T-cell (primary cell): ENCODE measurements around the gene C4B. TPM values are rescaled to one million over a fixed set of nuclear protein-coding genes. Genes with fewer than 3 reads are reported as not detected.
"Not testable (repeated sequence)": the region's sequence is repeated elsewhere in the genome, so short reads cannot be mapped to it uniquely, and the experiment has no call there.

Experiments
- ATAC-seq, 4 experiments: fragments of 200-7000 bp in 3 of 4; fragments of 150-1000 bp in 1 of 4; cut with Tn5 transposase; replicated peaks in 1 of 4; 1 replicate in 3 of 4; 2 replicates in 1 of 4; pipeline ENCODE4 v1.10.0; 2021; ENCODE audit warnings: moderate library complexity in 3 of 4, mild to moderate bottlenecking in 2 of 4, moderate number of reproducible peaks in 1 of 4
- CTCF ChIA-PET, 2 donors: fragments of 300-600 bp; sonication (Branson Sonifier 250); formaldehyde crosslinking; loops; one replicate each; lab custom pipeline; 2022; ENCODE audit warnings: antibody characterized with exemption in 2 of 2; lab: Charles Lee
- POLR2A ChIA-PET, 2 donors: fragments of 300-600 bp; sonication (Branson Sonifier 250); formaldehyde crosslinking; loops; one replicate each; lab custom pipeline; 2022; ENCODE audit warnings: antibody characterized with exemption in 2 of 2; lab: Charles Lee
- DNase-seq, 35 experiments: peaks; one replicate each; pipeline versions ENCODE4 v3.0.0 to v3.0.0-alpha.2; 2013 to 2023
- H3K27ac ChIP-seq: one replicate; pipeline ENCODE4 v1.5.1; 2013; ENCODE audit warnings: low read length
- H3K27me3 ChIP-seq, 2 experiments: replicated peaks in 1 of 2; 1 replicate in 1 of 2; 2 replicates in 1 of 2; pipeline versions ENCODE4 v1.6.1 to v1.7.0; 2013; ENCODE audit warnings: low read length in 1 of 2, mixed read lengths in 1 of 2; ENCODE audit not compliant: control insufficient read depth in 2 of 2, insufficient read depth in 2 of 2; ENCODE audit errors: extremely low read depth in 1 of 2
- H3K36me3 ChIP-seq, 2 donors: 1 replicate in 1 of 2; 2 replicates in 1 of 2; pipeline versions ENCODE4 v1.6.1 to v1.7.0; 2013; ENCODE audit warnings: low read length in 1 of 2; ENCODE audit not compliant: control insufficient read depth in 2 of 2, insufficient read depth in 1 of 2; ENCODE audit errors: extremely low read depth in 1 of 2
- H3K4me1 ChIP-seq, 2 experiments: 1 replicate in 1 of 2; 2 replicates in 1 of 2; pipeline versions ENCODE4 v1.6.1 to v1.7.0; 2013; ENCODE audit warnings: low read length in 2 of 2, mixed read lengths in 1 of 2; ENCODE audit not compliant: insufficient read depth in 2 of 2, control insufficient read depth in 1 of 2; ENCODE audit errors: extremely low read depth in 1 of 2
- H3K4me3 ChIP-seq, 2 donors: 1 replicate in 1 of 2; 2 replicates in 1 of 2; pipeline versions ENCODE4 v1.5.1 to v1.7.0; 2013; ENCODE audit warnings: mild to moderate bottlenecking in 2 of 2, low read length in 1 of 2, moderate library complexity in 1 of 2; ENCODE audit not compliant: control insufficient read depth in 1 of 2; ENCODE audit errors: extremely low read depth in 1 of 2
- H3K9me3 ChIP-seq: 2 replicates; pipeline ENCODE4 v1.7.0; 2013
- H3K27ac Mint-ChIP-seq, 2 donors: one replicate each; pipeline ENCODE4 v1.8.0; 2020 to 2021; ENCODE audit warnings: mild to moderate bottlenecking in 2 of 2, mixed read lengths in 2 of 2
- H3K27me3 Mint-ChIP-seq, 2 donors: one replicate each; pipeline ENCODE4 v1.8.0; 2021 to 2022; ENCODE audit warnings: mixed read lengths in 2 of 2
- H3K36me3 Mint-ChIP-seq: one replicate; pipeline ENCODE4 v1.8.0; 2021; ENCODE audit warnings: mixed read lengths
- H3K4me1 Mint-ChIP-seq, 3 donors: one replicate each; pipeline ENCODE4 v1.8.0; 2020 to 2022; ENCODE audit warnings: mixed read lengths in 3 of 3, mild to moderate bottlenecking in 1 of 3
- H3K4me3 Mint-ChIP-seq, 3 donors: one replicate each; pipeline ENCODE4 v1.8.0; 2020 to 2022; ENCODE audit warnings: mild to moderate bottlenecking in 3 of 3, mixed read lengths in 3 of 3, moderate library complexity in 3 of 3
- H3K9me3 Mint-ChIP-seq, 3 donors: one replicate each; pipeline ENCODE4 v1.8.0; 2020 to 2022; ENCODE audit warnings: mixed read lengths in 3 of 3
- WGBS: methylation state at CpG from one replicate; pipeline ENCODE4 v1.1.5; 2013; ENCODE audit warnings: missing lambda C conversion rate; ENCODE audit not compliant: insufficient coverage; 5-methylcytosine and 5-hydroxymethylcytosine counted together
- total RNA-seq, 35 experiments: library from RNA in 6 of 35; stranded (reverse) in 6 of 35; fragments of 120-200 nt in 1 of 35; gene quantifications; one replicate each; pipeline versions ENCODE4 v1.2.1 to v1.2.4 and lab custom pipeline; 2013 to 2026

The C4B gene
- total RNA-seq, 5 donors from 2014 or later (not counting 1 experiment from before 2014, with no cell fraction given): 5.5 to 8.4 (median 7.5) TPM

DNA sequence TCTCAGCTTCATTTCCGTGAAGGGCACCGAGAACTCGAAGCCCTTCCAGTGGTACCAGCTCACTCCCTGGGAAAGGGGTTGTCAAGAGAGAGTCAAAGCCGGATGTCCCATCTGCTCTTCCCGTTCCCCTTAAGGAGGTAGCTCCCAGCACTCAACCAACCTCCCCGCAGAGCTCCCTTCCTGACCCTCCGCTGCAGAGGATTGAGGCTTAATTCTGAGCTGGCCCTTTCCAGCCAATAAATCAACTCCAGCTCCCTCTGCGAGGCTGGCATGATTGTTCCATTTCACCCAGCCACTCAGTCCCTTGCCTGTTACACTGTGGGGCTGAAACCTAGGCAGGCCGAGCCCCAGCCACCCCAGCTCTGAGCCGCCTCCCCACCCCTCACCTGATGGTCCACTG lies 26.8 kb downstream of the C4B start:
- H3K36me3 Mint-ChIP-seq, H3K4me1 ChIP-seq, DNase-seq, H3K27me3 Mint-ChIP-seq, POLR2A ChIA-PET, H3K27ac Mint-ChIP-seq, H3K27ac ChIP-seq, ATAC-seq, H3K36me3 ChIP-seq, H3K4me3 Mint-ChIP-seq, H3K9me3 Mint-ChIP-seq, H3K9me3 ChIP-seq, H3K4me3 ChIP-seq, H3K27me3 ChIP-seq, CTCF ChIA-PET: not testable (repeated sequence)
- 93% methylated on average over 4 of the region's 10 CpGs for WGBS
- peaks cover 8 to 11% (median 10%) of the 10 kb centered on the region in 3 donors for H3K4me1 Mint-ChIP-seq

DNA sequence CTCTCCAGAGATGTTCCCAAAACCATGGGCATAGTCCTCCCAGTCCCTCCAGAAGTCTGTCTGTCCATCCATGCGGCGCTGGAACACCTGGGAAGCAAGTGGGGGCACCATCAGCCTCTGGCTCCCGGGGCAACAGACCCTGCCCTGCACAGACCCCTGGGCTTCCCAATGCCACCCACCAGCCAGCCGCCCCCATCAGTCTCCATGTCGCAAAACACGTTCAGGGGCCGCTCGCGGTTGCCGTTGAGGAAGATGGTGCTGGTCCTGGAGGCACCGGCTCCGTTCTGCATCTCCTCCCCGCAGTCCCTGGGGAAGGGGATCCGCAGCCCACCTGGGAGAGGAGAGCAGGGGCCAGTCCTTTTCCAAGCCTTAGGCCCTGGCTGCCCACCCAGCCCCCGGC lies 27.7 kb downstream of the C4B start:
- CTCF ChIA-PET, H3K27me3 ChIP-seq, H3K36me3 ChIP-seq, H3K4me3 ChIP-seq, ATAC-seq, POLR2A ChIA-PET, H3K27ac ChIP-seq, H3K27ac Mint-ChIP-seq, H3K9me3 ChIP-seq, H3K4me1 Mint-ChIP-seq, DNase-seq, H3K27me3 Mint-ChIP-seq, H3K9me3 Mint-ChIP-seq, H3K4me1 ChIP-seq, H3K36me3 Mint-ChIP-seq, H3K4me3 Mint-ChIP-seq: not testable (repeated sequence)
- 40% methylated on average over 1 of the region's 15 CpGs for WGBS

DNA sequence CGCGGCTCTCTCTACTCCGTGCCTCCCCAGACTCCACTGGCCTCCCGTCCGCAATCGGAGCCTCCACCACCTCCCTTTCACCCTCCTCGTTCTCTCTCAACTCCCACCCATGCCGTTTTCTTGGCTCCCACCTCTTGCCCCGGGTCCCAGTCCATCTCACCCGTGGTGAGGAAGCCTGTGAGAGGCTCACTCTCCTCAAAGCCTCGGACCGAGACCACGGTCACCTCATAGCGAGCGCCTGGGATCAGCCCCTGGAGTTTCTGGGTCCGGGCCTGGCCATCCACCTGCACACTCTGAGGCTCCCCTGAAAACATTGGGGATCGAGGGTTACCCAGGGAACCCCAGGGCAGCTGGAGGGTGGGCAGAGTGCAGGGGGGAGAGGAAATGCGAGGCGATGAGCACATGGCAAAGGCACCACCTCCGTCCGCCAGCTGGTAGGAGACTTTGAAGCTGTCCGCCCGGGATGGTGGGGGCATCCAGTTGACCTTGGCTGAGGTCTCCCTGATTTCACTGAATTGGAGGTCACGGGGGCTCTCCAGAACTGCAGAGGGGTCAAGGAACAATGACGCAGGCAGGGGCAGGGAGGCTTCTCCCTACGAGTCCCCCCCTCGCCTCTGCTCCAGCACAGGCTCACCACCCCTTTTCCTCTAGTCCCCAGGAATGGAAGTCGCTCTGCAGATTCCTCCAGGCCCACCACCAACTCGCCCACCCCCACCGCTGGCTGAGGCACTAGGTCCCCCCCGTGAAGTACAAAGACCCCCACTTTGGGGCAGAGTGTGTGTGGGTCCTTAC lies 29.2 kb downstream of the C4B start:
- ATAC-seq, H3K4me1 Mint-ChIP-seq, POLR2A ChIA-PET, H3K36me3 ChIP-seq, H3K9me3 ChIP-seq, H3K27me3 Mint-ChIP-seq, H3K4me1 ChIP-seq, H3K4me3 ChIP-seq, H3K27ac ChIP-seq, H3K36me3 Mint-ChIP-seq, CTCF ChIA-PET, H3K27ac Mint-ChIP-seq, H3K4me3 Mint-ChIP-seq, DNase-seq, H3K9me3 Mint-ChIP-seq: not testable (repeated sequence)
- H3K27me3 ChIP-seq: peaks cover 0 to 21% of the 10 kb centered on the region in 2 experiments
- 88% methylated on average over 4 of the region's 31 CpGs for WGBS

DNA sequence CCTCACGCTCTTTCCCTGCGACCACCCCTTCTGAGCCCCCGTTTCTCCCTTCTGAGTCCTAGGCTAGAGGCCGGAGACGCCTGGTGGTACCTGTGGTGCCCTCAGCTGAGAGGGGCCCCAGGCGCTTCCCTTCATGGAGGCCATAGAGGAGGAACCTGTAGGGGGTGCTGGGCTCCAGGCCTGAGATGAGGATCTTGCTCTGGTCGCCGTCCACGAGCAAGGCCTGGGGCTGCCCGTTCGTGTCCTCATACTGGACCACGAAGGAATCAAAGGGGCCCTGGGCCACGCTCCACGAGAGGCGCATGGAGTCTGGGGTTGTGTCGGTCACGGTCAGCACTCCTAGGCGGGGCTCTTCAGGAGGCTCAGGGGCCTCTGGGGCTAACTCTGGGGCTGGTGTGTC lies 30.3 kb downstream of the C4B start:
- H3K4me3 Mint-ChIP-seq, H3K36me3 Mint-ChIP-seq, H3K36me3 ChIP-seq, H3K4me1 ChIP-seq, POLR2A ChIA-PET, H3K27me3 Mint-ChIP-seq, ATAC-seq, H3K4me3 ChIP-seq, H3K27ac Mint-ChIP-seq, H3K9me3 Mint-ChIP-seq, H3K9me3 ChIP-seq, H3K4me1 Mint-ChIP-seq, H3K27ac ChIP-seq, CTCF ChIA-PET, DNase-seq: not testable (repeated sequence)
- WGBS: 100% methylated on average over 1 of the region's 18 CpGs
- H3K27me3 ChIP-seq: peaks cover 0 to 26% of the 10 kb centered on the region in 2 experiments

DNA sequence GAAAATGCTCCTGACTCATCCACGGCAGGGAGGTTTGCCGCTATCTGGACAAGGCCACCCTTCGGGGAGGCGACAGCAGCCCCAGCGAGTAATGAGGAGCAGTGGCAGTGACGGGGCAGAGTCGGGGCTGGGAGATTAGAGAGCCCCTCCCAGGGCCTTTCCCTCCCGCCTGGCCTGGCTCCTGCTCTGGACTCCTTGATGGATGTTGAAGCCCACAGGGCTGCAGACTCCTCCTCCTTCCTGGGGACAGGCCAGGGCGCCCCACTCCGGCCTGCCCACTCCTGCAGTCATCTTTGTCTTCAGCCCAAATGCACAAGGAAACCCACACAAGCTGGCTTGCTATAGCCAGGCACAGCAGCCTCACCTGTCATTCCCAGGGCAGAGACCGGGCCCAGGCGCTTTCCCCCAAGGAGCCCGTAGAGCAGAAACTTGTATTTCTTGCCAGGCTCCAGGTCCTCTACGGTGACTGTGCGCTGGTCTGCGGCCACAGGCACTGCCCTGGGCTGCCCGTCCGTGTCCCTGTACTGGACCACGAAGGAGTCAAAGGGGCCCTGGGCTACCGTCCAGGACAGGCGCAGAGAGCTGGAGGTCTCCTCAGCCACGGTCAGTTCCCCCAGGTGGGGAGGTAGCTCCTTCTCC lies 31.3 kb downstream of the C4B start:
- peaks cover 0 to 26% of the 10 kb centered on the region in 2 experiments for H3K27me3 ChIP-seq
- H3K9me3 Mint-ChIP-seq: no peaks in the 10 kb centered on the region
- ChIA-PET POLR2A (no interaction called here), CTCF (interaction anchor here in 1 of 2 donors (0.5 kb wide), 1 partner anchor 116 kb away, joined by 5 read pairs; no protein-coding TSS in a partner anchor)
- H3K4me3 Mint-ChIP-seq: no peak overlapping the region
- no peak for ATAC-seq
- H3K27me3 Mint-ChIP-seq: no peaks in the 10 kb centered on the region
- H3K36me3 Mint-ChIP-seq: no peaks in the 10 kb centered on the region
- peaks cover 0 to 9% of the 10 kb centered on the region in 2 experiments for H3K4me1 ChIP-seq
- H3K9me3 ChIP-seq: no peaks in the 10 kb centered on the region
- WGBS: 92% methylated on average over 15 of the region's 22 CpGs
- no peak for DNase-seq
- H3K27ac Mint-ChIP-seq: no peak overlapping the region
- H3K4me3 ChIP-seq: no peak overlapping the region
- peaks cover 5 to 7% (median 6%) of the 10 kb centered on the region in 3 donors for H3K4me1 Mint-ChIP-seq
- H3K27ac ChIP-seq: no peak overlapping the region
- no peaks in the 10 kb centered on the region for H3K36me3 ChIP-seq

DNA sequence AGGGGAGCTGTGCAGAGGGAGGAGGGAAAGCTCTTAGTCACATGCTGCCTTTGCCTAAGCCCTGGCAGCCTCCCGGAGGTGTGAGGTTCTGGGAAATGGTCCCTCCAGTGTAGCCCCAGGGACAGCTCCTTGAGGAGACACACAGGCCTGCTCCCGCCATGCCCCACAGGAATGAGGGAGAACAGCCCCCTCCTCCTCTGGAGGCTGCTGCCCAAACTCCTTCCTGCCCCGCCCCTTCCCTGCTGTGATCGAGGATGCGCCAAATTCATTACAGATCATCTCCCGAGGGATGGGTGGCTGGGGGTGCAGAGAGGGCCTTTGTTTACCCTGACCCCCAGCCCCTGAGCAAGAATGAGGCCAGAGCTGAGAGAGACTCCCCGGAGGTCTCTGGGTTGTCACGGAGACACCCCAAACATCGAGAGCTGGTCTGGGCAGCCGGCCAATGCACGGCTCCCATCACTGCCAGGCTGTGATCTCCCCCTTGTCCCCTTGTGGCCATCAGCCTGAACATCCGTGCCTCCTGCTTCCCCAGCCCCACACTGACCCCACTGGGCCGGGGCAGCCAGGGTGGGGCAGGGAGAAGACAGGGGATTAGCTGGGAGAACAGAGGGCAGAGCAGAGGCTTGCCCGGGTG lies 32.0 kb downstream of the C4B start:
- no peak for ATAC-seq
- no peak overlapping the region for H3K27ac Mint-ChIP-seq
- H3K27me3 Mint-ChIP-seq: no peaks in the 10 kb centered on the region
- H3K36me3 ChIP-seq: no peaks in the 10 kb centered on the region
- POLR2A ChIA-PET: no interaction called here
- no peak overlapping the region for H3K27ac ChIP-seq
- CTCF ChIA-PET: interaction anchor here in 1 of 2 donors (0.5 kb wide), 1 partner anchor 116 kb away, joined by 5 read pairs; no protein-coding TSS in a partner anchor
- H3K4me3 Mint-ChIP-seq: no peak overlapping the region
- peaks cover 5 to 7% (median 6%) of the 10 kb centered on the region in 3 donors for H3K4me1 Mint-ChIP-seq
- no peak for DNase-seq
- H3K36me3 Mint-ChIP-seq: no peaks in the 10 kb centered on the region
- no peak overlapping the region for H3K4me3 ChIP-seq
- H3K9me3 Mint-ChIP-seq: no peaks in the 10 kb centered on the region
- H3K27me3 ChIP-seq: peaks cover 0 to 26% of the 10 kb centered on the region in 2 experiments
- H3K9me3 ChIP-seq: no peaks in the 10 kb centered on the region
- peaks cover 0 to 9% of the 10 kb centered on the region in 2 experiments for H3K4me1 ChIP-seq
- 65% methylated on average over 4 of the region's 14 CpGs for WGBS
